DND-41 (cell line): Measurements from ENCODE around the gene UGGT2.

Source experiments
- CTCF ChIP-seq: IDR thresholded peaks from 2 replicates; pipeline ENCODE4 v1.5.1; 2012; ENCODE audit warnings: borderline replicate concordance, low read length, moderate library complexity, mild to moderate bottlenecking; ENCODE audit not compliant: poor library complexity, severe bottlenecking; ENCODE audit errors: extremely low read depth
- EZH2 ChIP-seq: IDR thresholded peaks from 3 replicates; pipeline ENCODE4 v1.6.1; 2012; ENCODE audit warnings: borderline replicate concordance, low read depth, mild to moderate bottlenecking, moderate library complexity, low read length, inconsistent platforms; ENCODE audit not compliant: severe bottlenecking

GRCh38 chr13:95783747-95784146 lies 269.5 kb downstream of the UGGT2 start:
- TF ChIP-seq CTCF, result no peak
- TF ChIP-seq EZH2, result no peak
